ENCODE data around the gene SYT17.

SYT17 gene

GRCh38 chr16:19223235-19224170, 55.5 kb downstream of the SYT17 start:
- DNase-seq = no peak

GRCh38 chr16:19225651-19226050, 57.6 kb downstream of the SYT17 start:
- DNase-seq = no peak

- DNase-seq = no peak
Observed at GRCh38 chr16:19227643-19228042, 59.6 kb downstream of the SYT17 start.

- no peak for DNase-seq
Observed at GRCh38 chr16:19228052-19228451, 60.0 kb downstream of the SYT17 start.

- no peak for DNase-seq
Observed at GRCh38 chr16:19228575-19228974, 60.5 kb downstream of the SYT17 start.

- no peak for DNase-seq
Observed at GRCh38 chr16:19230575-19230974, 62.5 kb downstream of the SYT17 start.

- no peak for DNase-seq
Observed at GRCh38 chr16:19231881-19232280, 63.8 kb downstream of the SYT17 start.

GRCh38 chr16:19232988-19233387, 64.9 kb downstream of the SYT17 start:
- DNase-seq = no peak

GRCh38 chr16:19235478-19235877, 67.4 kb downstream of the SYT17 start:
- DNase-seq = no peak

- no peak for DNase-seq
Observed at GRCh38 chr16:19235886-19236285, 67.8 kb downstream of the SYT17 start.

- DNase-seq = no peak
Observed at GRCh38 chr16:19236561-19237209, 68.6 kb downstream of the SYT17 start.

- no peak for DNase-seq
Observed at GRCh38 chr16:19238406-19238805, 70.4 kb downstream of the SYT17 start.

- DNase-seq = no peak
Observed at GRCh38 chr16:19239511-19240155, 71.6 kb downstream of the SYT17 start.

GRCh38 chr16:19240494-19240893, 72.5 kb downstream of the SYT17 start:
- no peak for DNase-seq

- no peak for DNase-seq
Observed at GRCh38 chr16:19241512-19241911, 73.5 kb downstream of the SYT17 start.

GRCh38 chr16:19242186-19242585, 74.1 kb downstream of the SYT17 start:
- no peak for DNase-seq

GRCh38 chr16:19242987-19243575, 75.0 kb downstream of the SYT17 start:
- no peak for DNase-seq

- no peak for DNase-seq
Observed at GRCh38 chr16:19245326-19245925, 77.4 kb downstream of the SYT17 start.

GRCh38 chr16:19252904-19253303, 84.9 kb downstream of the SYT17 start:
- no peak for DNase-seq

GRCh38 chr16:19254611-19255010, 86.6 kb downstream of the SYT17 start:
- no peak for DNase-seq

GRCh38 chr16:19264123-19264673, 96.2 kb downstream of the SYT17 start:
- no peak for DNase-seq

- no peak for DNase-seq
Observed at GRCh38 chr16:19265380-19265930, 97.4 kb downstream of the SYT17 start.

Data from activated CD8-positive, alpha-beta memory T cell treated with anti-CD3 and anti-CD28 coated beads for 24 hours (primary cell).